ENCODE results near the gene GPR142. TPM values are rescaled to one million over a fixed set of nuclear protein-coding genes. Genes with fewer than 3 reads are reported as not detected.

The GPR142 gene
- polyA plus RNA-seq, 1 experiment: not detected

GRCh38 chr17:74419928-74420411 is 52.7 kb downstream of the GPR142 start:
- Histone ChIP-seq H3K27me3 (ENCODE audit: control insufficient read depth, insufficient read depth, low read length) (no peaks in the 10 kb centered on the region), H3K4me3 (ENCODE audit: low read depth, low read length) (no peak overlapping the region), H3K27ac (ENCODE audit: low read depth, low read length) (no peak overlapping the region), H3K9me3 (ENCODE audit: control insufficient read depth, insufficient read depth, low read length) (peaks cover 15% of the 10 kb centered on the region)
- ChIA-PET POLR2A (no interaction called here), CTCF (no interaction called here)
- TF ChIP-seq, protein P1, sequence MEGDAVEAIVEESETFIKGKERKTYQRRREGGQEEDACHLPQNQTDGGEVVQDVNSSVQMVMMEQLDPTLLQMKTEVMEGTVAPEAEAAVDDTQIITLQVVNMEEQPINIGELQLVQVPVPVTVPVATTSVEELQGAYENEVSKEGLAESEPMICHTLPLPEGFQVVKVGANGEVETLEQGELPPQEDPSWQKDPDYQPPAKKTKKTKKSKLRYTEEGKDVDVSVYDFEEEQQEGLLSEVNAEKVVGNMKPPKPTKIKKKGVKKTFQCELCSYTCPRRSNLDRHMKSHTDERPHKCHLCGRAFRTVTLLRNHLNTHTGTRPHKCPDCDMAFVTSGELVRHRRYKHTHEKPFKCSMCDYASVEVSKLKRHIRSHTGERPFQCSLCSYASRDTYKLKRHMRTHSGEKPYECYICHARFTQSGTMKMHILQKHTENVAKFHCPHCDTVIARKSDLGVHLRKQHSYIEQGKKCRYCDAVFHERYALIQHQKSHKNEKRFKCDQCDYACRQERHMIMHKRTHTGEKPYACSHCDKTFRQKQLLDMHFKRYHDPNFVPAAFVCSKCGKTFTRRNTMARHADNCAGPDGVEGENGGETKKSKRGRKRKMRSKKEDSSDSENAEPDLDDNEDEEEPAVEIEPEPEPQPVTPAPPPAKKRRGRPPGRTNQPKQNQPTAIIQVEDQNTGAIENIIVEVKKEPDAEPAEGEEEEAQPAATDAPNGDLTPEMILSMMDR (IDR thresholded peaks at IDR 0.05; ENCODE audit: low read depth, low read length): no peak
- DNase-seq (ENCODE audit: low read depth, low spot score): no peak

Small RNA genes lying within 50 kb of the gene (small RNA-seq; reads per million reads assigned to genes)
- not detected for gene RNA5SP448 (ENCODE audit: insufficient read length, low read depth)

Other genes starting within 250 kb of the GPR142 start
- gene RPL38, start 163.8 kb upstream of the GPR142 start, polyA plus RNA-seq (2011; rRNA removed): 2,243 and 2,383 TPM in 2 replicates
- gene TTYH2, start 153.9 kb upstream of the GPR142 start, polyA plus RNA-seq (2011; rRNA removed): 3.1 and 4.3 TPM in 2 replicates
- gene DNAI2, start 93.3 kb upstream of the GPR142 start, polyA plus RNA-seq (2011; rRNA removed): not detected in 2 replicates
- not detected in 2 replicates for gene KIF19, start 41.3 kb upstream of the GPR142 start, polyA plus RNA-seq (2011; rRNA removed)
- not detected in 2 replicates for gene BTBD17, start 5.6 kb upstream of the GPR142 start, polyA plus RNA-seq (2011; rRNA removed)
- 0.14 TPM in 1 of 2 replicates, not detected in the other for gene GPRC5C, start 64.6 kb downstream of the GPR142 start, polyA plus RNA-seq (2011; rRNA removed)
- not detected in 2 replicates for gene CD300A, start 99.1 kb downstream of the GPR142 start, polyA plus RNA-seq (2011; rRNA removed)
- gene CD300LB, start 164.0 kb downstream of the GPR142 start, polyA plus RNA-seq (2011; rRNA removed): not detected in 2 replicates
- gene CD300C, start 178.6 kb downstream of the GPR142 start, polyA plus RNA-seq (2011; rRNA removed): not detected in 2 replicates
- gene CD300H, start 200.0 kb downstream of the GPR142 start, polyA plus RNA-seq (2011; rRNA removed): not detected in 2 replicates
- not detected in 2 replicates for gene CD300LD, start 224.8 kb downstream of the GPR142 start, polyA plus RNA-seq (2011; rRNA removed)